Panc1 (cell line): ENCODE results near the gene SMAD6. TPM values are rescaled to one million over a fixed set of nuclear protein-coding genes. Genes with fewer than 3 reads are reported as not detected.

Experiments used
- ATAC-seq: fragments of 200-7000 bp; cut with Tn5 transposase; 2 replicates; pipeline ENCODE4 v1.9.1; 2020; ENCODE audit warnings: mild to moderate bottlenecking, moderate library complexity
- BruUV-seq: library from RNA; stranded (reverse); fragments of 400-500 nt; replicated peaks from 2 replicates; lab custom pipeline; 2021; lab: Mats Ljungman, UMichigan
- CTCF ChIA-PET: fragments of 300-600 bp; sonication (Branson Sonifier 250); formaldehyde crosslinking; loops from one replicate; lab custom pipeline; 2022; ENCODE audit warnings: antibody characterized with exemption; lab: Charles Lee
- POLR2A ChIA-PET: fragments of 300-600 bp; sonication (Branson Sonifier 250); formaldehyde crosslinking; loops from one replicate; lab custom pipeline; 2022; ENCODE audit warnings: antibody characterized with exemption; lab: Charles Lee
- DNase-seq: peaks from one replicate; pipeline ENCODE4 v3.0.0-alpha.2; 2010; ENCODE audit warnings: low read depth, low spot score
- H3K27ac ChIP-seq: 2 replicates; pipeline ENCODE4 v1.5.1; 2011; ENCODE audit warnings: mild to moderate bottlenecking, low read length, inconsistent platforms
- H3K27me3 ChIP-seq: fragments of 200-500 bp; sonication (Bioruptor generic); 2 replicates; pipeline ENCODE4 v1.6.0; 2014; ENCODE audit warnings: low read length, inconsistent platforms; ENCODE audit not compliant: control insufficient read depth, insufficient read depth
- H3K36me3 ChIP-seq: fragments of 200-500 bp; sonication (Bioruptor generic); 2 replicates; pipeline ENCODE4 v1.5.1; 2014; ENCODE audit warnings: inconsistent platforms, mild to moderate bottlenecking, low read length, moderate library complexity; ENCODE audit not compliant: control insufficient read depth, insufficient read depth
- H3K4me1 ChIP-seq: 2 replicates; pipeline ENCODE4 v1.5.1; 2011; ENCODE audit warnings: inconsistent platforms, mild to moderate bottlenecking, low read length, moderate library complexity; ENCODE audit not compliant: control insufficient read depth, insufficient read depth
- H3K4me3 ChIP-seq, 2 experiments: 2 replicates each; pipeline ENCODE4 v1.5.1; 2011 to 2012; ENCODE audit warnings: low read depth in 2 of 2, low read length in 2 of 2, mild to moderate bottlenecking in 2 of 2, inconsistent platforms in 1 of 2, moderate library complexity in 1 of 2
- H3K9me3 ChIP-seq: fragments of 200-500 bp; sonication (Bioruptor generic); 2 replicates; pipeline ENCODE4 v1.5.1; 2014; ENCODE audit warnings: low read depth, mild to moderate bottlenecking, inconsistent platforms, low read length, moderate library complexity; ENCODE audit not compliant: control insufficient read depth, insufficient read depth
- CTCF ChIP-seq: fragments of 450-650 bp; IDR thresholded peaks from 2 replicates; pipeline ENCODE4 v1.5.1; 2017; ENCODE audit warnings: mild to moderate bottlenecking
- POLR2AphosphoS5 ChIP-seq: IDR thresholded peaks from 2 replicates; pipeline ENCODE4 v1.6.1; 2012; ENCODE audit warnings: mild to moderate bottlenecking, low read depth, low read length, moderate library complexity
- REST ChIP-seq, 2 experiments: IDR thresholded peaks; 2 replicates each; pipeline ENCODE4 v1.6.1; 2011 to 2012; ENCODE audit warnings: low read depth in 2 of 2, control low read depth in 1 of 2, low read length in 1 of 2, mild to moderate bottlenecking in 1 of 2, moderate library complexity in 1 of 2; ENCODE audit not compliant: insufficient read depth in 1 of 2
- SIN3A ChIP-seq: IDR thresholded peaks from 2 replicates; pipeline ENCODE4 v1.6.1; 2012; ENCODE audit warnings: low read depth, mild to moderate bottlenecking, low read length, moderate library complexity, borderline replicate concordance; ENCODE audit not compliant: insufficient read depth
- TCF7L2 ChIP-seq: IDR thresholded peaks from 2 replicates; pipeline ENCODE4 v1.6.1; 2011; ENCODE audit warnings: mild to moderate bottlenecking, low read depth, low read length, inconsistent platforms
- in situ Hi-C: cut with HindIII; loops from 2 replicates; pipeline ENCODE4 v1.10.0; 2016; ENCODE audit warnings: low sequenced_read_pairs, low pct_unique_long_range_greater_than_20kb
- intact Hi-C: fragments of 100-400 bp; cut with micrococcal nuclease; formaldehyde crosslinking; loops from one replicate; pipeline ENCODE4 v1.10.0; 2022; ENCODE audit not compliant: unreplicated experiment
- total RNA-seq: library from RNA; stranded (reverse); gene quantifications from one replicate; pipeline ENCODE4 v1.2.1, GENCODE V29; 2021; ENCODE audit not compliant: unreplicated experiment

Gene SMAD6
- total RNA-seq, 1 experiment from 2014 or later = 45.9 TPM

GRCh38 chr15:66741646-66742045 lies 39.6 kb downstream of the SMAD6 start:
- Histone ChIP-seq H3K4me3 (no peak overlapping the region), H3K27me3 (no peaks in the 10 kb centered on the region), H3K9me3 (no peaks in the 10 kb centered on the region), H3K36me3 (no peaks in the 10 kb centered on the region), H3K27ac (peak overlapping the region; percentile 91), H3K4me1 (peaks cover 88% of the 10 kb centered on the region)
- BruUV-seq = no TSS peak
- in situ Hi-C loops = no loop called here
- TF ChIP-seq CTCF = no peak
- no peak for TF ChIP-seq TCF7L2
- no peak for TF ChIP-seq REST (IDR thresholded peaks at IDR 0.05; ENCODE audit: insufficient read depth in 1 of 2, low read depth in 2 of 2, low read length in 1 of 2)
- no peak for TF ChIP-seq POLR2AphosphoS5
- TF ChIP-seq SIN3A = no peak
- POLR2A ChIA-PET = interaction anchor here (1.0 kb wide), 1 partner anchor 310 kb away, joined by 3 read pairs; no protein-coding TSS in a partner anchor
- CTCF ChIA-PET = no interaction called here
- DNase-seq (no peak), ATAC-seq (peak; percentile 29; the same call in 1 of the 2 replicates)
- intact Hi-C loops = no loop called here

GRCh38 chr15:66742286-66742685 lies 40.2 kb downstream of the SMAD6 start:
- intact Hi-C loops = no loop called here
- H3K27ac ChIP-seq = peak overlapping the region; percentile 91
- no TSS peak for BruUV-seq
- H3K4me3 ChIP-seq = no peak overlapping the region
- in situ Hi-C loops = no loop called here
- H3K4me1 ChIP-seq = peaks cover 91% of the 10 kb centered on the region
- DNase-seq (no peak), ATAC-seq (no peak)
- TF ChIP-seq CTCF (no peak), SIN3A (no peak), POLR2AphosphoS5 (no peak), TCF7L2 (no peak), REST (IDR thresholded peaks at IDR 0.05; ENCODE audit: insufficient read depth in 1 of 2, low read depth in 2 of 2, low read length in 1 of 2) (no peak)
- no peaks in the 10 kb centered on the region for H3K36me3 ChIP-seq
- H3K27me3 ChIP-seq = no peaks in the 10 kb centered on the region
- no peaks in the 10 kb centered on the region for H3K9me3 ChIP-seq
- CTCF ChIA-PET = no interaction called here
- POLR2A ChIA-PET = interaction anchor here (0.7 kb wide), 1 partner anchor 69 kb away, joined by 3 read pairs; no protein-coding TSS in a partner anchor
